ENCODE data around the gene SPATA32. TPM values are rescaled to one million over a fixed set of nuclear protein-coding genes. Genes with fewer than 3 reads are reported as not detected.

Gene SPATA32
- total RNA-seq, 1 donor from 2014 or later, result not detected

DNA sequence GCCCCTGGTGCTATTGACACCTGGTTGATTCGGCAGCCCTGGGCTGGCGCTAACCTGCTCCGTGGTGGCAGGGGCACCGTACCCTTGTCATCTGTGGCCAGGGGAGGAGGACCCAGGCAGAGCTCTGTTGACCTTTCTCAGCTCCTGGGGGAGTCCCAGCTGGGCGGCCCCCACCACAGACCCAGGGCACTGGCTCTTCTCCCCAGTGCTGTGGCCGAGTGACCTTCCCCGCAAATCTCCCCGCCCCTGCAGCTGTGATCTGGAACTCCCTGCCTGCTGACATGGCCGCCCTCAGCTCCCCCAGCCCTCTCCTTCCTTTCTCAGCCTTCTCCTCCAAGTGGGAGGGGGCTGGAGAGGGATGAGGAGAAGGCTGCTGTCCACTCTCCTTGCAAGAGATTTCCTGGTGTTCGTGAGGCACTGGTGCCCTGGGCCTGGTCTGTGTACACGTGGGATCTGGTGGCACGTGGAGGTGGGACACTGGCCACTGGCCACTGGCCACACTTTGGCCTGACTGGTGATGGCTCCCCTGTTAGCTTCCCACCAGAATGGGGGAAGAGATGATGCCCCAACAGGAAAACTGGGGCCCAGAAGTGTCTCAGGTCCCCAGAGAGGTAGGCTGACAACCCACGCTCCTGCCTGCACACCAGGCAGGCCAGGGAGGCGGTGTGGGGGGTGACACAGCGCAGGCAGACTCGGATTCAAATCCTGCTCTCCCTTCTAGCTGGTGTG, 32.0 kb downstream of the SPATA32 start:
- Mint-ChIP-seq H3K9me3 (ENCODE audit: low read depth) (no peaks in the 10 kb centered on the region), H3K4me3 (ENCODE audit: unreplicated experiment) (no peak overlapping the region), H3K36me3 (ENCODE audit: low read depth) (no peaks in the 10 kb centered on the region), H3K27ac (ENCODE audit: unreplicated experiment) (no peak overlapping the region), H3K4me1 (ENCODE audit: low read depth) (no peaks in the 10 kb centered on the region), H3K27me3 (ENCODE audit: low read depth) (peaks cover 3% of the 10 kb centered on the region)
- TF ChIP-seq, protein P1, sequence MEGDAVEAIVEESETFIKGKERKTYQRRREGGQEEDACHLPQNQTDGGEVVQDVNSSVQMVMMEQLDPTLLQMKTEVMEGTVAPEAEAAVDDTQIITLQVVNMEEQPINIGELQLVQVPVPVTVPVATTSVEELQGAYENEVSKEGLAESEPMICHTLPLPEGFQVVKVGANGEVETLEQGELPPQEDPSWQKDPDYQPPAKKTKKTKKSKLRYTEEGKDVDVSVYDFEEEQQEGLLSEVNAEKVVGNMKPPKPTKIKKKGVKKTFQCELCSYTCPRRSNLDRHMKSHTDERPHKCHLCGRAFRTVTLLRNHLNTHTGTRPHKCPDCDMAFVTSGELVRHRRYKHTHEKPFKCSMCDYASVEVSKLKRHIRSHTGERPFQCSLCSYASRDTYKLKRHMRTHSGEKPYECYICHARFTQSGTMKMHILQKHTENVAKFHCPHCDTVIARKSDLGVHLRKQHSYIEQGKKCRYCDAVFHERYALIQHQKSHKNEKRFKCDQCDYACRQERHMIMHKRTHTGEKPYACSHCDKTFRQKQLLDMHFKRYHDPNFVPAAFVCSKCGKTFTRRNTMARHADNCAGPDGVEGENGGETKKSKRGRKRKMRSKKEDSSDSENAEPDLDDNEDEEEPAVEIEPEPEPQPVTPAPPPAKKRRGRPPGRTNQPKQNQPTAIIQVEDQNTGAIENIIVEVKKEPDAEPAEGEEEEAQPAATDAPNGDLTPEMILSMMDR (IDR thresholded peaks at IDR 0.05), result no peak
- DNase-seq (ENCODE audit: low spot score), result no peak

DNA sequence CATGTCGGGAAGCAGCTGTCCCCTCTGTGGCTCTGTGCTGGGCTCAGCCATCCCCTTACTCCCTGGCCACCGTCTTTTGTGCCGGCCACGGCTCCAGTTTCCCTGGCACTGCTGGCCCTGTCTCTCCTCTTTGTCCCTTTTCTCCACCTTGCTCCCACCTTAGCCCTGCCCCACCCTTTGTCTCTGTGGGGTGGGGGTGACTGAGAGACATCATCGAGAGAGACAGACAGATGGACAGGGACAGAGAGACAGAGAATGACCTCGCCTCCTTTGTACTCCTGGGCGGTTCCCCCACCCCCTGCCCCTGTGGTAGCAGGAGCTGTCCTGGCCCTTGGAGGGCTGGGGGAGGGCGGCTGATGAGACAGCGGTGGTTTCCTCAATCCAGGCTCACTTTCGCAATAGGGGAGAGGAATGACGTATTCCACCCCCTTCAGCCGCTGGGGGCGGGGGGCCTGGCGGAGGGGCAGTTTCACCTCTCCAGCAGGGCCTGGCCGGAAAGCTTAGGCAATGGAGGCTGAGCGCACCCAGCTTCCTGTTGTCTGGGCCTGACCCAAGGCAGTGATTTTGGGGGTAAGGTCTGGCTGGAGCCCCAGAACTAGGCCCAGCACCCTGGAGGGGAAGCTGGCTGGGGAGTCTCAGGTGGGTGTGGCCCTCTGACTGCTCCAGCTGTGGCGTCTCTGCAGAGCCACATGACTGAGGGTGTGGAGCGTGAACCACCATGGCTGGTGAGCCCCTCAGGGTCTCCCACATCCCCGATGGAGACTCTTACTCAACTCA, 32.9 kb downstream of the SPATA32 start:
- DNase-seq (ENCODE audit: low spot score), result no peak
- H3K27me3 Mint-ChIP-seq (ENCODE audit: low read depth), result peaks cover 3% of the 10 kb centered on the region
- no peaks in the 10 kb centered on the region for H3K9me3 Mint-ChIP-seq (ENCODE audit: low read depth)
- no peaks in the 10 kb centered on the region for H3K4me1 Mint-ChIP-seq (ENCODE audit: low read depth)
- no peaks in the 10 kb centered on the region for H3K36me3 Mint-ChIP-seq (ENCODE audit: low read depth)
- TF ChIP-seq, protein P1 (IDR thresholded peaks at IDR 0.05), result no peak
- no peak overlapping the region for H3K27ac Mint-ChIP-seq (ENCODE audit: unreplicated experiment)
- no peak overlapping the region for H3K4me3 Mint-ChIP-seq (ENCODE audit: unreplicated experiment)

DNA sequence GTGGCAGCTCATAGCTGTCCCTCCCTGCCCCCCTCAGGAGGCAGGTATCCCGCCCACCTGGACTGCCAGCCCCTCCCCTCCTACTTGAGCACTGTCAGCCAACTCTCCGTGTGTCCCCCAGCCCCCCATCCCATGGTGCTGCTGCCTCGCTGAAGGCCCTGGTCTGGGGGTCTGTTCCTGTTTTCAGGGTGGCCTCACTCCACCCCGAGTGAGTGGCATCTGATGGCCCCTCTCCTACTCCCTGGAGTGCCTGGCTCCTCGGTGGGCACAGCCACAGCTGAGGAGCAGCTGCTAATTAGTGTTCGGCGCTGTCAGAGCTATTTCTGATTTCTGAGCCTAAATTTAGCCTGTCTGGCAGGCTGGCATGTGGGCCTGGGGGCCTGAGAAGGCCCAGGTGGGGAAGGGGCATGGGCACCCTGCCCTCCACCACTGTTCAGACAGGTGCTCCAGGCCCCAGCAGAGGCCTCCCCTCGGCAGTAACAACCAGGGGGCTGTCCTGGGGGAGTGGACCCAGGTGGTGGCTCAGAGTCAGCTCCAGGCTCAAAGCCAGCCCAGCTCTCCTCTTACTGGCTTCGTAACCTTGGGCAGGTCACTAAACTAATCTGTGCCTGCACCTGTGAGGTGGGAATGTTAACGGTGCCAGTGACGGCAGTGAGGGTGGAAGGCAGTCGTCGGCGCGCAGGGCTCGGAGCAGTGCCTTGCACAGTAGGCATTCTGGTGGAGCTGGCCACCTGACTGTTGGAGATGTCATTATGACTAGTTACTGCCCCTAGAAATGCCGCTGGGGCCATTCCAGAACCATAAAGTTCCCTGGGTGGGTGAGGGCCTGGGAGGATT, 33.8 kb downstream of the SPATA32 start:
- Mint-ChIP-seq H3K4me1 (ENCODE audit: low read depth) (no peaks in the 10 kb centered on the region), H3K27ac (ENCODE audit: unreplicated experiment) (no peak overlapping the region), H3K9me3 (ENCODE audit: low read depth) (no peaks in the 10 kb centered on the region), H3K27me3 (ENCODE audit: low read depth) (peaks cover under 1% of the 10 kb centered on the region), H3K4me3 (ENCODE audit: unreplicated experiment) (no peak overlapping the region), H3K36me3 (ENCODE audit: low read depth) (no peaks in the 10 kb centered on the region)
- no peak for DNase-seq (ENCODE audit: low spot score)
- TF ChIP-seq, protein P1 (IDR thresholded peaks at IDR 0.05), result no peak

DNA sequence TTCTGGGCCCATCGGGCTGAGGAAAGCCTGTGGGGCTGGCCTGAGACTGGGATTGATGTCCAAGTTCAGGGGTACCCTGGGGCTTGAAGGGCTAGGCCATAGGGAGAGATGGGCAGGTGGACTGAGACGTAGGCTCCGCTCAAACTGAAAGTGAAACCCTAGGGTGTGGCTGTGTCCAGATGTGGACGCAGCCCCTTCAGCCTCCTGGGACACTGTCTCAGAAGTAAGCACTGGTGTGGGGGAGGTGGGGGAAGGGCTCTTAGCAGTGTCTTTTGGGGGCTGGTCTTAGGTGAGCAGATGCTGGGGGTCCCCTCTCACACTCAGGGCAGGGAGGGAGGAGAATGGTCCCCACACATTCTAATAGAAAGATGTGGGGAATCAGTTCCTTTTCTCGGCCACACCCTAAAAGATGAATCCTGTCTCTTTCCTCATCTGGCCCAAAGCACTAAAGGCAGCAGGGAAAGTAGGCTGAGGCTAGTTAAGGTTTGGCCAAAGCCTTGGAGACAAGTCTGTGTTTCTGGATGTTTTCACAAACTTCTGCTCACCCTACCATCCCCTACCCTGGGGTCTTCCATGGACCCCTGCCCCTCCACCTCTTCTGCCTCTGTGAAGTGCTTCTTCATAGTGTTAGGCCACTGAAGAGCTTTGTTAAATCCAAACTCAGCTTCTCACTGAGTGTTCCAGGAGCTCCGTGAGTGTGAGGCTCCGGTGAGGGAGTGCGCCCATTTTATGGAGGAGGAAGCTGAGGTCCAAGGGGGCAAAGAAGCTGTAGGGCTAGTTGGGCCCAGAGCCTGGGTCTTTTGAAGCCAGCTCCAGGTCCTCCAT, 34.6 kb downstream of the SPATA32 start:
- peaks cover 5% of the 10 kb centered on the region for H3K27me3 Mint-ChIP-seq (ENCODE audit: low read depth)
- no peak for DNase-seq (ENCODE audit: low spot score)
- TF ChIP-seq, protein P1 (IDR thresholded peaks at IDR 0.05), result no peak

More for the DNA sequence above, 34.6 kb downstream of the SPATA32 start:
- H3K4me3 Mint-ChIP-seq (ENCODE audit: unreplicated experiment), result no peak overlapping the region
- H3K36me3 Mint-ChIP-seq (ENCODE audit: low read depth), result no peaks in the 10 kb centered on the region
- H3K27ac Mint-ChIP-seq (ENCODE audit: unreplicated experiment), result no peak overlapping the region
- H3K9me3 Mint-ChIP-seq (ENCODE audit: low read depth), result no peaks in the 10 kb centered on the region
- peaks cover 3% of the 10 kb centered on the region for H3K4me1 Mint-ChIP-seq (ENCODE audit: low read depth)

Data from chondrocyte (in vitro differentiated cells).